Osteoblast (primary cell): ENCODE results near the gene AAMP. TPM values are rescaled to one million over a fixed set of nuclear protein-coding genes. Genes with fewer than 3 reads are reported as not detected.

Experiments used
- DNase-seq: peaks from one replicate; pipeline ENCODE4 v3.0.0; 2011; ENCODE audit warnings: low spot score, mixed read lengths; ENCODE audit not compliant: insufficient read length; ENCODE audit errors: missing footprints
- H2AFZ ChIP-seq: 2 replicates; pipeline ENCODE4 v1.6.0; 2011; ENCODE audit warnings: mild to moderate bottlenecking, low read length
- H3K27ac ChIP-seq: 2 replicates; pipeline ENCODE4 v1.5.1; 2011; ENCODE audit warnings: mild to moderate bottlenecking, low read depth, low read length, moderate library complexity
- H3K27me3 ChIP-seq: 2 replicates; pipeline ENCODE4 v1.6.0; 2012; ENCODE audit warnings: mild to moderate bottlenecking, control low read depth, inconsistent platforms, low read length, moderate library complexity; ENCODE audit not compliant: insufficient read depth
- H3K36me3 ChIP-seq: 2 replicates; pipeline ENCODE4 v1.5.1; 2011; ENCODE audit warnings: mild to moderate bottlenecking, low read length, control low read depth, moderate library complexity; ENCODE audit not compliant: insufficient read depth
- H3K4me1 ChIP-seq: 2 replicates; pipeline ENCODE4 v1.5.1; 2011; ENCODE audit warnings: mild to moderate bottlenecking, low read length, control low read depth, moderate library complexity; ENCODE audit not compliant: insufficient read depth
- H3K4me2 ChIP-seq: 2 replicates; pipeline ENCODE4 v1.6.0; 2011; ENCODE audit warnings: mild to moderate bottlenecking, low read length; ENCODE audit not compliant: insufficient read depth
- H3K4me3 ChIP-seq: fragments of 200-600 bp; sonication (generic); 3 replicates; pipeline ENCODE4 v1.5.1; 2012; ENCODE audit warnings: mild to moderate bottlenecking, low read length, inconsistent platforms; ENCODE audit not compliant: insufficient read depth
- H3K79me2 ChIP-seq: 2 replicates; pipeline ENCODE4 v1.6.0; 2012; ENCODE audit warnings: mild to moderate bottlenecking, low read length, control low read depth, inconsistent platforms; ENCODE audit not compliant: insufficient read depth
- H3K9me3 ChIP-seq: 2 replicates; pipeline ENCODE4 v1.5.1; 2011; ENCODE audit warnings: low read depth, low read length, control low read depth
- H4K20me1 ChIP-seq: 2 replicates; pipeline ENCODE4 v1.6.0; 2012; ENCODE audit warnings: mild to moderate bottlenecking, low read length, control low read depth; ENCODE audit not compliant: insufficient read depth
- CTCF ChIP-seq: IDR thresholded peaks from 2 replicates; pipeline ENCODE4 v1.5.1; 2011; ENCODE audit warnings: mild to moderate bottlenecking, low read depth, low read length, moderate library complexity; ENCODE audit errors: extremely low read depth
- total RNA-seq: library from RNA; depleted of rRNA; stranded (reverse); fragments of >200 nt; gene quantifications from 2 replicates; pipeline ENCODE4 v1.2.3, GENCODE V29; 2012

AAMP gene
- total RNA-seq, 1 donor, result 97.0 TPM

- peaks cover 86% of the 10 kb centered on the region for H3K36me3 ChIP-seq
- H3K27me3 ChIP-seq, result no peaks in the 10 kb centered on the region
- H3K79me2 ChIP-seq, result peaks cover 57% of the 10 kb centered on the region
- no peak overlapping the region for H3K4me3 ChIP-seq
- TF ChIP-seq CTCF, result no peak
- no peaks in the 10 kb centered on the region for H3K4me1 ChIP-seq
- H3K4me2 ChIP-seq, result no peak overlapping the region
- no peaks in the 10 kb centered on the region for H3K9me3 ChIP-seq
- H4K20me1 ChIP-seq, result peaks cover 2% of the 10 kb centered on the region
- no peak overlapping the region for H3K27ac ChIP-seq
- DNase-seq, result no peak
- H2AFZ ChIP-seq, result no peak overlapping the region
Observed at GRCh38 chr2:218236829-218237228, 33.1 kb downstream of the AAMP start.

- no peak for TF ChIP-seq CTCF
- Histone ChIP-seq H3K27me3 (no peaks in the 10 kb centered on the region), H3K27ac (no peak overlapping the region), H3K79me2 (peaks cover 59% of the 10 kb centered on the region), H3K4me3 (no peak overlapping the region), H3K36me3 (peaks cover 88% of the 10 kb centered on the region), H3K4me1 (peaks cover 14% of the 10 kb centered on the region), H2AFZ (no peak overlapping the region), H4K20me1 (peaks cover 8% of the 10 kb centered on the region), H3K9me3 (no peaks in the 10 kb centered on the region), H3K4me2 (no peak overlapping the region)
- DNase-seq, result no peak
Observed at GRCh38 chr2:218235017-218235416, 34.9 kb downstream of the AAMP start.

- no peak for DNase-seq
- TF ChIP-seq CTCF, result no peak
Observed at GRCh38 chr2:218234521-218234920, 35.4 kb downstream of the AAMP start.

GRCh38 chr2:218233543-218233942, 36.4 kb downstream of the AAMP start:
- Histone ChIP-seq H3K4me3 (no peak overlapping the region), H3K4me2 (no peak overlapping the region), H3K27me3 (no peaks in the 10 kb centered on the region), H3K4me1 (peaks cover 29% of the 10 kb centered on the region), H3K36me3 (peaks cover 85% of the 10 kb centered on the region), H4K20me1 (peaks cover 8% of the 10 kb centered on the region), H3K27ac (no peak overlapping the region), H3K79me2 (peaks cover 56% of the 10 kb centered on the region), H2AFZ (no peak overlapping the region), H3K9me3 (no peaks in the 10 kb centered on the region)
- TF ChIP-seq CTCF, result no peak
- DNase-seq, result no peak

More at GRCh38 chr2:218234521-218234920, 35.4 kb downstream of the AAMP start:
- Histone ChIP-seq H3K36me3 (peaks cover 91% of the 10 kb centered on the region), H3K27ac (no peak overlapping the region), H3K9me3 (no peaks in the 10 kb centered on the region), H3K4me1 (peaks cover 19% of the 10 kb centered on the region), H2AFZ (no peak overlapping the region), H3K79me2 (peaks cover 62% of the 10 kb centered on the region), H3K4me2 (no peak overlapping the region), H4K20me1 (peaks cover 8% of the 10 kb centered on the region), H3K4me3 (no peak overlapping the region), H3K27me3 (no peaks in the 10 kb centered on the region)
